GM12892 (cell line): Measurements from ENCODE around the gene DENND2D.

Experiments
- DNase-seq: peaks from one replicate; pipeline ENCODE4 v3.0.0; 2011; ENCODE audit not compliant: insufficient read length
- FAIRE-seq: peaks from 2 replicates; lab custom pipeline; 2011; peaks lifted over from hg19 to GRCh38; lab: Jason Lieb, UNC
- POLR2A ChIP-seq: IDR thresholded peaks from 2 replicates; pipeline ENCODE4 v1.6.1; 2011; ENCODE audit warnings: low read depth, low read length, control low read depth
- POLR2AphosphoS5 ChIP-seq: IDR thresholded peaks from 2 replicates; pipeline ENCODE4 v1.6.1; 2011; ENCODE audit warnings: low read depth, low read length, control low read depth
- TAF1 ChIP-seq: IDR thresholded peaks from 2 replicates; pipeline ENCODE4 v1.6.1; 2011; ENCODE audit warnings: low read depth, mild to moderate bottlenecking, control low read depth, low read length, borderline replicate concordance

The DENND2D gene

GRCh38 chr1:111228748-111229126, 28.3 kb upstream of the DENND2D start:
- no peak for TF ChIP-seq TAF1
- TF ChIP-seq POLR2A = no peak
- no peak for TF ChIP-seq POLR2AphosphoS5
- FAIRE-seq = no peak
- DNase-seq = no peak

- FAIRE-seq (no peak), DNase-seq (no peak)
- TF ChIP-seq TAF1 = no peak
- TF ChIP-seq POLR2A = no peak
- TF ChIP-seq POLR2AphosphoS5 = no peak
Observed at GRCh38 chr1:111227851-111228747, 27.7 kb upstream of the DENND2D start.

- TF ChIP-seq POLR2AphosphoS5 (no peak), TAF1 (no peak), POLR2A (no peak)
- FAIRE-seq (no peak), DNase-seq (no peak)
Observed at GRCh38 chr1:111227434-111227833, 27.0 kb upstream of the DENND2D start, which contains the start of gene CHI3L2. TSS of gene CHI3L2 (plus strand) at chr1:111227713. CDS start at chr1:111227730, 17 bp downstream.

GRCh38 chr1:111225717-111226400, 25.4 kb upstream of the DENND2D start:
- FAIRE-seq (no peak), DNase-seq (no peak)
- TF ChIP-seq POLR2A (no peak), TAF1 (no peak), POLR2AphosphoS5 (no peak)

- no peak for DNase-seq
- no peak for TF ChIP-seq TAF1
- no peak for FAIRE-seq
Observed at GRCh38 chr1:111225091-111225490, 24.6 kb upstream of the DENND2D start.

GRCh38 chr1:111223126-111223685, 22.8 kb upstream of the DENND2D start:
- TF ChIP-seq POLR2A (no peak), POLR2AphosphoS5 (no peak), TAF1 (no peak)
- no peak for DNase-seq
- FAIRE-seq = no peak

GRCh38 chr1:111222308-111223125, 22.1 kb upstream of the DENND2D start:
- TF ChIP-seq TAF1 (no peak), POLR2AphosphoS5 (no peak), POLR2A (no peak)
- FAIRE-seq (peak; percentile 93), DNase-seq (peak; percentile 48)

GRCh38 chr1:111221633-111222291, 21.3 kb upstream of the DENND2D start:
- DNase-seq (no peak), FAIRE-seq (peak; percentile 88)
- TF ChIP-seq POLR2A (peak; percentile 65; the same call in 1 of the 2 replicates), POLR2AphosphoS5 (peak; percentile 16; the same call in 1 of the 2 replicates), TAF1 (peak; percentile 37; the same call in 1 of the 2 replicates)

GRCh38 chr1:111221276-111221632, 20.8 kb upstream of the DENND2D start:
- DNase-seq = no peak
- FAIRE-seq = no peak
- no peak for TF ChIP-seq TAF1
- no peak for TF ChIP-seq POLR2AphosphoS5
- TF ChIP-seq POLR2A = no peak; the same call in 1 of the 2 replicates

GRCh38 chr1:111220302-111220890, 19.9 kb upstream of the DENND2D start:
- TF ChIP-seq POLR2A (no peak; the same call in 1 of the 2 replicates), POLR2AphosphoS5 (peak; percentile 54), TAF1 (no peak)
- DNase-seq (no peak), FAIRE-seq (peak; percentile 17)
